Subcutaneous abdominal adipose tissue (tissue), 5 donors: Measurements from ENCODE around the gene SMG5.
A peak's percentile ranks its signal among the peaks of the same experiment; 100 is the strongest.
"Not testable (repeated sequence)": the region's sequence is repeated elsewhere in the genome, so short reads cannot be mapped to it uniquely, and the experiment has no call there.

Source experiments
- H3K27ac ChIP-seq: one replicate; pipeline ENCODE4 v1.7.0; 2013; ENCODE audit warnings: low read depth, mild to moderate bottlenecking, inconsistent platforms, low read length, moderate library complexity
- H3K27me3 ChIP-seq, 5 donors: one replicate each; pipeline ENCODE4 v1.7.0; 2013; ENCODE audit warnings: low read length in 5 of 5, inconsistent platforms in 1 of 5; ENCODE audit not compliant: control insufficient read depth in 5 of 5, insufficient read depth in 4 of 5
- H3K36me3 ChIP-seq, 5 donors: one replicate each; pipeline ENCODE4 v1.7.0; 2013; ENCODE audit warnings: low read length in 5 of 5; ENCODE audit not compliant: control insufficient read depth in 5 of 5, insufficient read depth in 5 of 5
- H3K4me1 ChIP-seq, 5 donors: one replicate each; pipeline ENCODE4 v1.7.0; 2013; ENCODE audit warnings: low read length in 5 of 5, mild to moderate bottlenecking in 3 of 5, moderate library complexity in 1 of 5; ENCODE audit not compliant: control insufficient read depth in 5 of 5, insufficient read depth in 5 of 5
- H3K4me3 ChIP-seq, 5 donors: one replicate each; pipeline ENCODE4 v1.7.0; 2013; ENCODE audit warnings: low read length in 5 of 5, low read depth in 1 of 5
- H3K9ac ChIP-seq, 5 donors: one replicate each; pipeline ENCODE4 v1.7.0; 2013; ENCODE audit warnings: low read length in 5 of 5, mild to moderate bottlenecking in 4 of 5, moderate library complexity in 3 of 5
- H3K9me3 ChIP-seq, 5 donors: one replicate each; pipeline ENCODE4 v1.7.0; 2013; ENCODE audit warnings: low read length in 5 of 5; ENCODE audit not compliant: control insufficient read depth in 5 of 5
- donor health status: healthy.
- donor health status: healthy.
- donor health status: healthy.
- donor health status: healthy.
- donor health status: healthy.

Gene SMG5, protein sequence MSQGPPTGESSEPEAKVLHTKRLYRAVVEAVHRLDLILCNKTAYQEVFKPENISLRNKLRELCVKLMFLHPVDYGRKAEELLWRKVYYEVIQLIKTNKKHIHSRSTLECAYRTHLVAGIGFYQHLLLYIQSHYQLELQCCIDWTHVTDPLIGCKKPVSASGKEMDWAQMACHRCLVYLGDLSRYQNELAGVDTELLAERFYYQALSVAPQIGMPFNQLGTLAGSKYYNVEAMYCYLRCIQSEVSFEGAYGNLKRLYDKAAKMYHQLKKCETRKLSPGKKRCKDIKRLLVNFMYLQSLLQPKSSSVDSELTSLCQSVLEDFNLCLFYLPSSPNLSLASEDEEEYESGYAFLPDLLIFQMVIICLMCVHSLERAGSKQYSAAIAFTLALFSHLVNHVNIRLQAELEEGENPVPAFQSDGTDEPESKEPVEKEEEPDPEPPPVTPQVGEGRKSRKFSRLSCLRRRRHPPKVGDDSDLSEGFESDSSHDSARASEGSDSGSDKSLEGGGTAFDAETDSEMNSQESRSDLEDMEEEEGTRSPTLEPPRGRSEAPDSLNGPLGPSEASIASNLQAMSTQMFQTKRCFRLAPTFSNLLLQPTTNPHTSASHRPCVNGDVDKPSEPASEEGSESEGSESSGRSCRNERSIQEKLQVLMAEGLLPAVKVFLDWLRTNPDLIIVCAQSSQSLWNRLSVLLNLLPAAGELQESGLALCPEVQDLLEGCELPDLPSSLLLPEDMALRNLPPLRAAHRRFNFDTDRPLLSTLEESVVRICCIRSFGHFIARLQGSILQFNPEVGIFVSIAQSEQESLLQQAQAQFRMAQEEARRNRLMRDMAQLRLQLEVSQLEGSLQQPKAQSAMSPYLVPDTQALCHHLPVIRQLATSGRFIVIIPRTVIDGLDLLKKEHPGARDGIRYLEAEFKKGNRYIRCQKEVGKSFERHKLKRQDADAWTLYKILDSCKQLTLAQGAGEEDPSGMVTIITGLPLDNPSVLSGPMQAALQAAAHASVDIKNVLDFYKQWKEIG

GRCh38 chr1:156282479-156283222 lies at the start of gene SMG5:
Gene SMG5, minus strand, starts transcription at chr1:156282825. Its CDS starts 145 bp downstream, at chr1:156282680.
- H3K27ac ChIP-seq, result peak within 1 kb of the TSS; percentile 90
- H3K27me3 ChIP-seq, result no peaks in the 10 kb centered on the region
- peak within 1 kb of the TSS; percentile 79 to 91 (median 88) for H3K9ac ChIP-seq
- H3K36me3 ChIP-seq, result peaks cover 4 to 29% (median 17%) of the 10 kb centered on the region in 5 donors
- no peaks in the 10 kb centered on the region for H3K9me3 ChIP-seq
- peak within 1 kb of the TSS; percentile 82 to 98 (median 91) for H3K4me3 ChIP-seq
- H3K4me1 ChIP-seq, result peaks cover 4 to 41% (median 34%) of the 10 kb centered on the region in 5 donors

- peaks cover 18 to 68% (median 56%) of the 10 kb centered on the region in 5 donors for H3K36me3 ChIP-seq
- not testable (repeated sequence) for H3K27ac ChIP-seq, H3K4me3 ChIP-seq
Observed at GRCh38 chr1:156323179-156323578, 40.6 kb upstream of the SMG5 start.

DNA sequence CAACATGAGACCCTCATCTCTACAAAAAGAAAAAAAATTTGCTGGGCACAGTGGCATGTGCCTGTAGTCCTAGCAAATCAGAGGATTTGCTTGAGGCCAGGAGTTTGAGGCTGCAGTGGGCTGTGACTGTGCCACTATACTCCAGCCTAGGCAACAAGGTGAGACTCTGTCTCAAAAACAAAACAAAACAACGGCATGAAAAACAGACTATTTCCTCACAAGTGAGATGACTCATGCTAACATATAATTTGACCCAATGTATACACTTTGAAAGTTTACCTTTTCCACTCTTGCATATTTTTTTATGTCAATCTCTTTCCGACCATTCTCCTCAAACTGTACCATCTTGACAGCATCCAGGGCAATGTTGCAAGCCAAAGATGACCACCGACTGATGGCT lies 37.9 kb upstream of the SMG5 start:
- Histone ChIP-seq H3K27ac (no peak overlapping the region), H3K36me3 (peaks cover 32 to 88% (median 80%) of the 10 kb centered on the region in 5 donors), H3K9me3 (no peaks in the 10 kb centered on the region), H3K27me3 (no peaks in the 10 kb centered on the region), H3K4me1 (no peaks in the 10 kb centered on the region), H3K9ac (no peak overlapping the region), H3K4me3 (no peak overlapping the region)

More at GRCh38 chr1:156323179-156323578, 40.6 kb upstream of the SMG5 start:
- not testable (repeated sequence) for H3K9ac ChIP-seq, H3K4me1 ChIP-seq, H3K9me3 ChIP-seq, H3K27me3 ChIP-seq

DNA sequence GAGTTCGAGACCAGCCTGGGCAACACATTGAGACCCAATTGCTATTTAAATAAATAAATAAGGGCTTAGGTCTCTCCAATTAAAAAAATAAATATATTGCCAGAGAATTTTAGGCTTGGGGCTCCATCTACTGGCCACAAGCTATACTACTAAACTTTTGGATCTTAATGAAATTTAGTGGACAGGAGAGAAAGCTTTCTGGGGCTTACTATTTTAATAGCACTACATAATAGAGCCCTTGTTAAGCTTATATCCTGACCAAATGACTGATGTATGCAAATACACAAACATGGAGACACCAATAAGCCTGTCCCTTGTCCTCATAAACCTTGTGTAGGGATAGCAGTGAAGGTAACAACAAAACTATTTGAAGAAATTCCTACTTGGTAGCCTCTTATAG lies 37.0 kb upstream of the SMG5 start:
- Histone ChIP-seq H3K9me3 (no peaks in the 10 kb centered on the region), H3K27me3 (no peaks in the 10 kb centered on the region), H3K27ac (no peak overlapping the region), H3K4me3 (no peak overlapping the region), H3K36me3 (peaks cover 34 to 90% (median 78%) of the 10 kb centered on the region in 5 donors), H3K4me1 (no peaks in the 10 kb centered on the region), H3K9ac (no peak overlapping the region)

DNA sequence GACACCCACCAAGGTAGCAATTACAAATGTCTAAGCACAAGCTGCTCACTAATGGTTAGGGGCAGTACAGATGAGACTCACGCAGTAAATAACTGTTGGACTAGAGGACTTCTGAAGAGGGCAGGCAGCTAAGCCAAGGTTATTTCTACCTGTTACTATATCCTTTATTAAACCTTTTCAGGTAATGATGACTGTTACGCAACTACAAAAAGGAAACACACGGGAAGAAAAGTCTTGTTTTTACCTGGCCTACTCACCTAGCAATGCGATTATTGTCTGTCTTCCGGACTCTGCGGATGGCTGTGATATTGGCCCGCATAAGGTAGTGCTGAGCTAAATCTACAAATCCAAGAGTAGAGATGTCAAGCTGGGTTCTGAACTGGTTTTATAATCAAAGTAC lies 34.3 kb upstream of the SMG5 start:
- H3K36me3 ChIP-seq, result peaks cover 41 to 93% (median 78%) of the 10 kb centered on the region in 5 donors
- H3K9me3 ChIP-seq, result no peaks in the 10 kb centered on the region
- H3K27ac ChIP-seq, result no peak overlapping the region
- H3K27me3 ChIP-seq, result no peaks in the 10 kb centered on the region
- H3K9ac ChIP-seq, result no peak overlapping the region
- H3K4me3 ChIP-seq, result no peak overlapping the region
- no peaks in the 10 kb centered on the region for H3K4me1 ChIP-seq

- Histone ChIP-seq H3K9ac (no peak overlapping the region), H3K36me3 (peaks cover 30 to 89% (median 69%) of the 10 kb centered on the region in 5 donors), H3K27me3 (no peaks in the 10 kb centered on the region), H3K27ac (no peak overlapping the region), H3K4me3 (no peak overlapping the region), H3K4me1 (peaks cover 0 to 9% (median 0%) of the 10 kb centered on the region in 5 donors), H3K9me3 (no peaks in the 10 kb centered on the region)
Observed at GRCh38 chr1:156310962-156311361, 28.3 kb upstream of the SMG5 start.

- Histone ChIP-seq H3K4me3 (no peak overlapping the region), H3K9me3 (no peaks in the 10 kb centered on the region), H3K36me3 (peaks cover 19 to 68% (median 50%) of the 10 kb centered on the region in 5 donors), H3K9ac (no peak overlapping the region), H3K4me1 (peaks cover 0 to 9% (median 0%) of the 10 kb centered on the region in 5 donors), H3K27me3 (no peaks in the 10 kb centered on the region), H3K27ac (no peak overlapping the region)
Observed at GRCh38 chr1:156308078-156308477, 25.5 kb upstream of the SMG5 start.

- Histone ChIP-seq H3K9ac (no peak overlapping the region), H3K36me3 (peaks cover 11 to 41% (median 26%) of the 10 kb centered on the region in 5 donors), H3K27me3 (no peaks in the 10 kb centered on the region), H3K4me1 (no peaks in the 10 kb centered on the region), H3K4me3 (no peak overlapping the region), H3K9me3 (no peaks in the 10 kb centered on the region), H3K27ac (no peak overlapping the region)
Observed at GRCh38 chr1:156305215-156305614, 22.6 kb upstream of the SMG5 start.

GRCh38 chr1:156303241-156303640 lies 20.6 kb upstream of the SMG5 start:
- no peaks in the 10 kb centered on the region for H3K9me3 ChIP-seq
- H3K4me3 ChIP-seq, result no peak overlapping the region
- no peaks in the 10 kb centered on the region for H3K27me3 ChIP-seq
- H3K9ac ChIP-seq, result no peak overlapping the region
- peaks cover 5 to 21% (median 8%) of the 10 kb centered on the region in 5 donors for H3K36me3 ChIP-seq
- no peaks in the 10 kb centered on the region for H3K4me1 ChIP-seq
- H3K27ac ChIP-seq, result no peak overlapping the region
